HCT116 (cell line): ENCODE data around the gene ATP1B3. TPM values are rescaled to one million over a fixed set of nuclear protein-coding genes. Genes with fewer than 3 reads are reported as not detected.

Source experiments
- ATAC-seq: fragments of 200-7000 bp; cut with Tn5 transposase; 2 replicates; pipeline ENCODE4 v1.9.1; 2020; ENCODE audit warnings: mild to moderate bottlenecking, moderate library complexity
- BruUV-seq: library from RNA; stranded (reverse); fragments of 400-500 nt; replicated peaks from 2 replicates; lab custom pipeline; 2021; lab: Mats Ljungman, UMichigan
- CTCF ChIA-PET: fragments of 300-600 bp; sonication (Branson Sonifier 250); formaldehyde crosslinking; loops from one replicate; lab custom pipeline; 2021; ENCODE audit warnings: antibody characterized with exemption; lab: Charles Lee
- POLR2A ChIA-PET: fragments of 300-600, 350-600 bp; sonication (Branson Sonifier 250); formaldehyde crosslinking; loops from one replicate; lab custom pipeline; 2021; ENCODE audit warnings: antibody characterized with exemption; lab: Charles Lee
- RAD21 ChIA-PET, 2 experiments: fragments of 300-600 bp; sonication (Branson Sonifier 250); formaldehyde crosslinking; loops; one replicate each; lab custom pipeline; 2023; ENCODE audit warnings: low total read pairs in 2 of 2; ENCODE audit not compliant: uncharacterized antibody in 2 of 2, unreplicated experiment in 2 of 2, low non-redundant PET in 1 of 2; lab: Charles Lee
- DNase-seq: peaks from one replicate; pipeline ENCODE4 v3.0.0-alpha.2; 2010; ENCODE audit warnings: low read depth, low spot score
- H2AFZ ChIP-seq: fragments of 200-600 bp; shearing (Covaris generic), sonication (generic); 2 replicates; pipeline ENCODE4 v1.6.1; 2017; ENCODE audit warnings: low read depth, mixed run types, mixed read lengths, antibody characterized with exemption, low read length; ENCODE audit not compliant: poor library complexity, severe bottlenecking
- H3K27ac ChIP-seq: 2 replicates; pipeline ENCODE4 v1.5.1; 2012; ENCODE audit warnings: low read depth, low read length
- H3K27me3 ChIP-seq: fragments of 200-600 bp; sonication (generic); 2 replicates; pipeline ENCODE4 v1.6.1; 2016; ENCODE audit warnings: mixed run types, low read length, mixed read lengths; ENCODE audit not compliant: insufficient read depth
- H3K36me3 ChIP-seq, 2 experiments: fragments of 200-500 bp in 1 of 2; fragments of 200-600 bp in 1 of 2; sonication (Bioruptor generic) in 1 of 2; sonication (generic) in 1 of 2; 2 replicates each; pipeline versions ENCODE4 v1.5.1 to v1.6.1; 2014 to 2016; ENCODE audit warnings: low read length in 2 of 2, inconsistent platforms in 1 of 2, mixed read lengths in 1 of 2, mixed run types in 1 of 2; ENCODE audit not compliant: insufficient read depth in 2 of 2, control insufficient read depth in 1 of 2
- H3K4me1 ChIP-seq, 2 experiments: fragments of 200-600 bp in 1 of 2; sonication (generic) in 1 of 2; 2 replicates each; pipeline versions ENCODE4 v1.5.1 to v1.6.1; 2012 to 2017; ENCODE audit warnings: low read length in 2 of 2, inconsistent platforms in 1 of 2, mild to moderate bottlenecking in 1 of 2, mixed read lengths in 1 of 2, mixed run types in 1 of 2, moderate library complexity in 1 of 2; ENCODE audit not compliant: insufficient read depth in 2 of 2, control insufficient read depth in 1 of 2
- H3K4me2 ChIP-seq: fragments of 200-600 bp; sonication (generic); 2 replicates; pipeline ENCODE4 v1.6.1; 2017; ENCODE audit warnings: mixed run types, low read length, mixed read lengths
- H3K4me3 ChIP-seq, 2 experiments: fragments of 200-600 bp in 1 of 2; sonication (generic) in 1 of 2; replicated peaks in 1 of 2; 2 replicates each; pipeline ENCODE4 v1.5.1; 2011 to 2016; ENCODE audit warnings: low read length in 2 of 2, control low read depth in 1 of 2, low read depth in 1 of 2, mild to moderate bottlenecking in 1 of 2, mixed read lengths in 1 of 2, mixed run types in 1 of 2
- H3K79me2 ChIP-seq: fragments of 200-600 bp; sonication (generic); 2 replicates; pipeline ENCODE4 v1.6.1; 2017; ENCODE audit warnings: mild to moderate bottlenecking, mixed run types, low read length, moderate library complexity, mixed read lengths; ENCODE audit not compliant: insufficient read depth
- H3K9ac ChIP-seq: fragments of 200-600 bp; sonication (generic); 2 replicates; pipeline ENCODE4 v1.6.1; 2016; ENCODE audit warnings: low read length, mixed read lengths
- H3K9me2 ChIP-seq: fragments of 200-600 bp; sonication (generic), shearing (Covaris generic); 2 replicates; pipeline ENCODE4 v1.6.1; 2017; ENCODE audit warnings: mixed run types, mild to moderate bottlenecking, moderate library complexity; ENCODE audit not compliant: insufficient read depth
- H3K9me3 ChIP-seq, 2 experiments: fragments of 200-500 bp in 1 of 2; fragments of 200-600 bp in 1 of 2; sonication (Bioruptor generic) in 1 of 2; sonication (generic) in 1 of 2; 2 replicates each; pipeline ENCODE4 v1.6.1; 2014 to 2017; ENCODE audit warnings: low read length in 2 of 2, mixed read lengths in 2 of 2, inconsistent platforms in 1 of 2, low read depth in 1 of 2, mild to moderate bottlenecking in 1 of 2, mixed run types in 1 of 2, moderate library complexity in 1 of 2; ENCODE audit not compliant: control insufficient read depth in 1 of 2, insufficient read depth in 1 of 2
- H4K20me1 ChIP-seq: fragments of 200-600 bp; sonication (generic), shearing (Covaris generic); 2 replicates; pipeline ENCODE4 v1.6.1; 2017; ENCODE audit warnings: mixed run types, mild to moderate bottlenecking, moderate library complexity; ENCODE audit not compliant: insufficient read depth
- ATF3 ChIP-seq: IDR thresholded peaks from 2 replicates; pipeline ENCODE4 v1.6.1; 2012
- CEBPB ChIP-seq: IDR thresholded peaks from 2 replicates; pipeline ENCODE4 v1.6.1; 2012; ENCODE audit warnings: low read depth
- CTCF ChIP-seq, 3 experiments: fragments of 200-600 bp in 1 of 3; sonication (generic) in 1 of 3; IDR thresholded peaks in 2 of 3; conservative IDR thresholded peaks in 1 of 3; 2 replicates each; pipeline ENCODE4 v1.5.1; 2012 to 2017; ENCODE audit warnings: low read depth in 2 of 3, low read length in 2 of 3, antibody characterized with exemption in 1 of 3, borderline replicate concordance in 1 of 3, control low read depth in 1 of 3, mild to moderate bottlenecking in 1 of 3, mixed read lengths in 1 of 3, mixed run types in 1 of 3, moderate library complexity in 1 of 3; ENCODE audit not compliant: insufficient read depth in 1 of 3
- EGR1 ChIP-seq: IDR thresholded peaks from 2 replicates; pipeline ENCODE4 v1.6.1; 2012; ENCODE audit warnings: low read depth
- ELF1 ChIP-seq: IDR thresholded peaks from 2 replicates; pipeline ENCODE4 v1.6.1; 2012; ENCODE audit warnings: low read depth, borderline replicate concordance
- EZH2 ChIP-seq: fragments of 200-600 bp; sonication (generic); IDR thresholded peaks from 2 replicates; pipeline ENCODE4 v1.6.1; 2017; ENCODE audit warnings: antibody characterized with exemption, mixed run types
- EZH2phosphoT487 ChIP-seq: fragments of 200-600 bp; IDR thresholded peaks from 2 replicates; pipeline ENCODE4 v1.6.1; 2018; ENCODE audit warnings: antibody characterized with exemption, borderline replicate concordance
- JUND ChIP-seq: IDR thresholded peaks from 2 replicates; pipeline ENCODE4 v1.6.1; 2012
- MAX ChIP-seq: IDR thresholded peaks from 2 replicates; pipeline ENCODE4 v1.6.1; 2012
- POLR2A ChIP-seq: IDR thresholded peaks from 2 replicates; pipeline ENCODE4 v1.7.0; 2011; ENCODE audit warnings: borderline replicate concordance; ENCODE audit not compliant: insufficient read depth, insufficient read length; ENCODE audit errors: extremely low read depth
- POLR2AphosphoS5 ChIP-seq: IDR thresholded peaks from 2 replicates; pipeline ENCODE4 v1.6.1; 2011; ENCODE audit warnings: mild to moderate bottlenecking, low read depth, low read length, moderate library complexity
- RAD21 ChIP-seq: IDR thresholded peaks from 2 replicates; pipeline ENCODE4 v1.6.1; 2012; ENCODE audit warnings: low read depth, mild to moderate bottlenecking
- SP1 ChIP-seq: IDR thresholded peaks from 2 replicates; pipeline ENCODE4 v1.6.1; 2012; ENCODE audit warnings: low read depth
- SRF ChIP-seq: IDR thresholded peaks from 2 replicates; pipeline ENCODE4 v1.6.1; 2012; ENCODE audit warnings: low read depth
- TCF7L2 ChIP-seq: IDR thresholded peaks from 2 replicates; pipeline ENCODE4 v1.7.0; 2011; ENCODE audit warnings: borderline replicate concordance, inconsistent platforms; ENCODE audit not compliant: insufficient read depth, insufficient read length; ENCODE audit errors: extremely low read depth
- YY1 ChIP-seq: IDR thresholded peaks from 2 replicates; pipeline ENCODE4 v1.6.1; 2011; ENCODE audit warnings: low read length, low read depth, moderate library complexity, mild to moderate bottlenecking; ENCODE audit not compliant: insufficient replicate concordance; ENCODE audit errors: extremely low read depth
- ZFX ChIP-seq: fragments of 450-650 bp; IDR thresholded peaks from 2 replicates; pipeline ENCODE4 v1.6.1; 2017
- ZNF274 ChIP-seq: fragments of 200-500 bp; sonication (Bioruptor generic); IDR thresholded peaks from 2 replicates; pipeline ENCODE4 v1.6.1; 2014; ENCODE audit warnings: mild to moderate bottlenecking, low read depth, low read length, inconsistent platforms
- intact Hi-C: fragments of 100-400 bp; cut with micrococcal nuclease; formaldehyde crosslinking; loops from 2 replicates; pipeline ENCODE4 v1.10.0; 2022
- total RNA-seq: library from RNA; stranded (reverse); gene quantifications from one replicate; pipeline ENCODE4 v1.2.1, GENCODE V29; 2021; ENCODE audit not compliant: unreplicated experiment

Gene ATP1B3
- total RNA-seq, 1 experiment from 2014 or later: 147 TPM

GRCh38 chr3:141851411-141851810 lies 25.0 kb upstream of the ATP1B3 start:
- H3K9ac ChIP-seq: no peak overlapping the region
- H3K27me3 ChIP-seq: no peaks in the 10 kb centered on the region
- TF ChIP-seq ATF3 (no peak), ELF1 (no peak), POLR2AphosphoS5 (no peak), EZH2 (no peak), EGR1 (no peak), TCF7L2 (no peak), POLR2A (no peak), RAD21 (no peak), MAX (no peak), YY1 (no peak), JUND (no peak), CTCF (IDR thresholded peaks at IDR 0.05 in 2 of 3, conservative IDR thresholded peaks at IDR 0.05 in 1 of 3; ENCODE audit: borderline replicate concordance in 1 of 3, insufficient read depth in 1 of 3, low read depth in 2 of 3, low read length in 2 of 3) (no peak), ZFX (no peak), EZH2phosphoT487 (no peak), ZNF274 (no peak), CEBPB (no peak), SRF (no peak), SP1 (no peak)
- TF ChIP-seq, all 23 proteins: peak for 0
- ChIA-PET POLR2A (no interaction called here), CTCF (no interaction called here), RAD21 (interaction anchor here in 1 of 2 experiments (0.5 kb wide), 1 partner anchor 10 kb away, joined by 3 read pairs; no protein-coding TSS in a partner anchor)
- H3K4me3 ChIP-seq: no peak overlapping the region
- intact Hi-C loops: no loop called here
- DNase-seq (no peak), ATAC-seq (no peak)
- no peaks in the 10 kb centered on the region for H4K20me1 ChIP-seq
- no peaks in the 10 kb centered on the region for H3K9me2 ChIP-seq
- no peaks in the 10 kb centered on the region for H3K9me3 ChIP-seq
- no peaks in the 10 kb centered on the region for H3K36me3 ChIP-seq
- H3K79me2 ChIP-seq: no peaks in the 10 kb centered on the region
- H3K27ac ChIP-seq: no peak overlapping the region
- H2AFZ ChIP-seq: no peak overlapping the region
- H3K4me2 ChIP-seq: no peak overlapping the region
- no TSS peak for BruUV-seq
- no peaks in the 10 kb centered on the region for H3K4me1 ChIP-seq
